MM.1S (cell line): ENCODE measurements around the gene NADK.

Experiments used
- EZH2 ChIP-seq: fragments of 300-600 bp; sonication (generic); optimal IDR thresholded peaks from 2 replicates; pipeline ENCODE3; 2017; ENCODE audit warnings: low read depth, mild to moderate bottlenecking, antibody characterized with exemption, low read length, mixed read lengths
- TF ChIP-seq, protein P1 (sequence below): fragments of 300-600 bp; sonication (generic); IDR thresholded peaks from 2 replicates; pipeline ENCODE4 v1.5.1; 2016; ENCODE audit warnings: antibody characterized with exemption, low read length, mixed read lengths

DNA sequence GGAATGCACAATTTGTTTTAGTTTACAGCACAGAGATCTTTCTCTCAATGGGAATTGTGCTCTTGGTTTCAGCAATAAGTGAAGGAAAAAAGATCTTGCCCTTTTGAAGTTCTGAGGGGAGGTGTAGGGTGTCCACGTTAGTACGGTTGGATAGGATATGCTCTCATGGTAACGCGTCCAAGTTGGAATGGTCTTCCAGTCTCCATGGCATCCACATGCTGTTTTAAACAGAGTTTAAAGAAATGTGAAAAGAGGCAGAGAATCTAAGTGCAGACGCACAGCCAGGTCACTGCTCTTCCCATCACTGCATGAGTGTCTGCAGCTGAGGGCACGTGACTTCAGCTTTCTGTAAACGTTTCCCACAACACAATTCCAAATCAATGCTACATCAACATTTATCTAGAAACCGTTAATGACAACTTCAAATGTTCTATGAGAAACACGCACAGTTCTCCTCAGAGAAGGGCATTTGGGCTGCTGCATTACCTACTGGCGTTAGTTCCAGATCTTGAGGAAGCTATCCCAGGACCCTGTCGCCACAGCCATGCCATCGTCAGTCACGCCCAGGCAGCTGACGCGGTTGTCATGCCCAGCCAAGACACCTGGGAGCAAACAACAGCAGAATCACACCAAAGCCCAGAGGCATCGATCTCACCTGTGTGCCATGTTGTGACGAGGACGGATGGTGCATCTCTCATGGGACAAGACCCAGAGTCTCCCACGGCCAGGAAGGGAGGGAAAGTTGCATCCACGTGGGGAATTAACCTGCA lies 8.8 kb upstream of the NADK start:
- TF ChIP-seq, protein P1, sequence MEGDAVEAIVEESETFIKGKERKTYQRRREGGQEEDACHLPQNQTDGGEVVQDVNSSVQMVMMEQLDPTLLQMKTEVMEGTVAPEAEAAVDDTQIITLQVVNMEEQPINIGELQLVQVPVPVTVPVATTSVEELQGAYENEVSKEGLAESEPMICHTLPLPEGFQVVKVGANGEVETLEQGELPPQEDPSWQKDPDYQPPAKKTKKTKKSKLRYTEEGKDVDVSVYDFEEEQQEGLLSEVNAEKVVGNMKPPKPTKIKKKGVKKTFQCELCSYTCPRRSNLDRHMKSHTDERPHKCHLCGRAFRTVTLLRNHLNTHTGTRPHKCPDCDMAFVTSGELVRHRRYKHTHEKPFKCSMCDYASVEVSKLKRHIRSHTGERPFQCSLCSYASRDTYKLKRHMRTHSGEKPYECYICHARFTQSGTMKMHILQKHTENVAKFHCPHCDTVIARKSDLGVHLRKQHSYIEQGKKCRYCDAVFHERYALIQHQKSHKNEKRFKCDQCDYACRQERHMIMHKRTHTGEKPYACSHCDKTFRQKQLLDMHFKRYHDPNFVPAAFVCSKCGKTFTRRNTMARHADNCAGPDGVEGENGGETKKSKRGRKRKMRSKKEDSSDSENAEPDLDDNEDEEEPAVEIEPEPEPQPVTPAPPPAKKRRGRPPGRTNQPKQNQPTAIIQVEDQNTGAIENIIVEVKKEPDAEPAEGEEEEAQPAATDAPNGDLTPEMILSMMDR: no peak
- TF ChIP-seq EZH2: no peak
